Neural progenitor cell (in vitro differentiated cells): ENCODE measurements around the gene CCDC18.

Source experiments
- EZH2 ChIP-seq: fragments of 200-600 bp; sonication (generic); IDR thresholded peaks from 2 replicates; pipeline ENCODE4 v1.6.1; 2017; ENCODE audit warnings: antibody characterized with exemption, mild to moderate bottlenecking, moderate library complexity
- TF ChIP-seq, protein P1 (sequence below): fragments of 200-600 bp; sonication (generic); IDR thresholded peaks from 2 replicates; pipeline ENCODE4 v1.5.1; 2017; ENCODE audit warnings: antibody characterized with exemption, mild to moderate bottlenecking

DNA sequence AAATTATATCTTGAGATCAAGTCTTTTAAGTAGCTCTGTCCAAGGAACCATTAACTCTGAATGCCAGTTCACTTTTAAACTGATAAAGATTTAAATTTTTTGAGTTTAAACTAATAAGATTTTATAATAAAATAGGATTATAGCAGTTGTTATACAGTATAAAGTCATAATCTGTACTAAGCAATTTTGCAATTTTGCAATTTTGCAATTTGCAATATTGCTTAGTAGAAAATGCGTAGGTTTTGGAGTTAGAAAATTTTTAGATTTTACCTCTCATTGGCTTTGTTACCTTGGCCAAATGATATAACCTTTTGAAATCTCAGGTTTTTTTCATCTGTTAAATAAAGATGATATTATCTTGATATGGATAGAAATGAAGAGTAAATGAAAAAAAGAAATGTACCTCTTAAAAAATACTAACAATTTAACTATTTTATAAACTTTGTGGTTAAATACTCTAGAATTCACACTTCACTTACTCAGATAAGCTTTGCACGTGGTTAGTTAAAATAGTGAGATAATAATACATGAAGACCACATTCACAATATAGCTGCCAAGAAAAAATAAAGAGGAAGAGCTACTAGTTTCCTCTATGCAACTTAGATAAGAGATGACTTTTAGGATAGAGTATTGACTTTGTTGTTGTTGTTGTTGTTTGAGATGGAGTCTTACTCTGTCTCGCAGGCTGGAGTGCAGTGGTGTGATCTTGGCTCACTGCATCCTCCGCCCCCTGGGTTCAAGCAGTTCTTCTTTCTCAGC is 13.9 kb downstream of the CCDC18 start:
- TF ChIP-seq, protein P1, sequence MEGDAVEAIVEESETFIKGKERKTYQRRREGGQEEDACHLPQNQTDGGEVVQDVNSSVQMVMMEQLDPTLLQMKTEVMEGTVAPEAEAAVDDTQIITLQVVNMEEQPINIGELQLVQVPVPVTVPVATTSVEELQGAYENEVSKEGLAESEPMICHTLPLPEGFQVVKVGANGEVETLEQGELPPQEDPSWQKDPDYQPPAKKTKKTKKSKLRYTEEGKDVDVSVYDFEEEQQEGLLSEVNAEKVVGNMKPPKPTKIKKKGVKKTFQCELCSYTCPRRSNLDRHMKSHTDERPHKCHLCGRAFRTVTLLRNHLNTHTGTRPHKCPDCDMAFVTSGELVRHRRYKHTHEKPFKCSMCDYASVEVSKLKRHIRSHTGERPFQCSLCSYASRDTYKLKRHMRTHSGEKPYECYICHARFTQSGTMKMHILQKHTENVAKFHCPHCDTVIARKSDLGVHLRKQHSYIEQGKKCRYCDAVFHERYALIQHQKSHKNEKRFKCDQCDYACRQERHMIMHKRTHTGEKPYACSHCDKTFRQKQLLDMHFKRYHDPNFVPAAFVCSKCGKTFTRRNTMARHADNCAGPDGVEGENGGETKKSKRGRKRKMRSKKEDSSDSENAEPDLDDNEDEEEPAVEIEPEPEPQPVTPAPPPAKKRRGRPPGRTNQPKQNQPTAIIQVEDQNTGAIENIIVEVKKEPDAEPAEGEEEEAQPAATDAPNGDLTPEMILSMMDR: no peak
- TF ChIP-seq EZH2: no peak
